Astrocyte of the spinal cord (primary cell): ENCODE data around the gene SMPX.

Experiments used
- DNase-seq: peaks from one replicate; pipeline ENCODE4 v3.0.0; 2011; ENCODE audit warnings: low read depth, low spot score
- H3K4me3 ChIP-seq: 2 replicates; pipeline ENCODE4 v1.5.1; 2011; ENCODE audit warnings: low read depth, mild to moderate bottlenecking, low read length, moderate library complexity
- CTCF ChIP-seq: IDR thresholded peaks from 2 replicates; pipeline ENCODE4 v1.5.1; 2012; ENCODE audit warnings: low read depth, mild to moderate bottlenecking, low read length, inconsistent platforms
- in situ Hi-C: cut with HindIII; loops from 2 replicates; pipeline ENCODE4 v1.10.0; 2017; ENCODE audit warnings: low sequenced_read_pairs

The SMPX gene

GRCh38 chrX:21691512-21692018, 66.4 kb downstream of the SMPX start:
- no peak overlapping the region for H3K4me3 ChIP-seq
- DNase-seq: no peak
- in situ Hi-C loops: no loop called here
- TF ChIP-seq CTCF: no peak

DNA sequence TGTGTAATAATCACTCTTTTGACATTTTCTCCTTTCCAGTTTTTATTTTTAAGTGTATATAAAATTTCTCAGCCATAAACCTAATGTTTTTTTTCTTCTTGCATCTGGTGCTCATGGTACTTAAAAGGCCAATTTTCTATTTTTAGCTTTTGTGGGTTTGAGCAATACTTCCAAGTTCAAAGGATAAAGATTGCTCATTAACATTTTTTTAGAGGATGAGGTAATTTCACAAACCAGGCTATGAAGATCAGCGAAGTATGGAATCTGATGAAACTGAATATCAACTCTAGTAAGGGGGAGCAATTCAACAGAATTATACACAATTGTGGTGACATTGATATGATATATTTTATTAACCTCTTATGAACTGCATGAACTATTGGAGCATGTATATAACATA, 74.0 kb downstream of the SMPX start:
- no peak for TF ChIP-seq CTCF
- no peak overlapping the region for H3K4me3 ChIP-seq
- DNase-seq: peak; percentile 34
- in situ Hi-C loops: no loop called here

DNA sequence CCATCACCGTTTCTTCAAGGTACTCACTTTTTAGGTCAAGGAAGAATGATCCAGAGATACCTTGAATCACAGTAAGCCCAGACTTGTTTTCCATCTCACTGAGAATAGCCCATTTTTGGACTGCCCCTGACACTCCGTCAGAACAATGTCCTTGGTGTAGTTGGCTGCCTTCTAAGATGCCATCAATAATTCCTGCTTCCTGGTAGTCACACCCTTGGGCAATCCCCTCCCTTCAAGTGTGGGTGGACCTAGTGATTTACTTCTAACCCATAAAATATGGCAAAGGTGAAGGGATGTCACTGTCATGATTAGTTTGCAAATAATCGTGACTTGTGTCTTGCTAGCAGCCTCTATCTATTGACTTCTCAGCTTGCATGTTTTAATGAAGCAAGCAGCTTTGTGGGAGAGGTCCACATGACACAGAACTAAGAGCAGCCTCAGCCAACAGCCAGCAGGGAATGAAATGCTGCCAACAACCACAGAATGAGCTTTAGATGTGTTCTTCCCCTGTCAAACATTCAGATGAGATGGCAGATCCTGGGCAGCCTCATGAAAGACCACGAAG, 79.8 kb downstream of the SMPX start:
- peak; percentile 4 for DNase-seq
- no peak overlapping the region for H3K4me3 ChIP-seq
- in situ Hi-C loops: no loop called here
- no peak for TF ChIP-seq CTCF

- no peak overlapping the region for H3K4me3 ChIP-seq
- TF ChIP-seq CTCF: no peak
- in situ Hi-C loops: no loop called here
- DNase-seq: no peak
Measured at GRCh38 chrX:21675931-21676330, 82.0 kb downstream of the SMPX start.

- in situ Hi-C loops: no loop called here
- no peak for TF ChIP-seq CTCF
- no peak overlapping the region for H3K4me3 ChIP-seq
- no peak for DNase-seq
Measured at GRCh38 chrX:21674430-21675186, 83.3 kb downstream of the SMPX start.

GRCh38 chrX:21666679-21667078, 91.2 kb downstream of the SMPX start:
- DNase-seq: peak; percentile 27
- in situ Hi-C loops: no loop called here
- no peak for TF ChIP-seq CTCF
- H3K4me3 ChIP-seq: no peak overlapping the region
